ENCODE data around the gene CSN3. TPM values are rescaled to one million over a fixed set of nuclear protein-coding genes. Genes with fewer than 3 reads are reported as not detected.

Gene CSN3
- total RNA-seq, 1 donor from 2014 or later = not detected

DNA sequence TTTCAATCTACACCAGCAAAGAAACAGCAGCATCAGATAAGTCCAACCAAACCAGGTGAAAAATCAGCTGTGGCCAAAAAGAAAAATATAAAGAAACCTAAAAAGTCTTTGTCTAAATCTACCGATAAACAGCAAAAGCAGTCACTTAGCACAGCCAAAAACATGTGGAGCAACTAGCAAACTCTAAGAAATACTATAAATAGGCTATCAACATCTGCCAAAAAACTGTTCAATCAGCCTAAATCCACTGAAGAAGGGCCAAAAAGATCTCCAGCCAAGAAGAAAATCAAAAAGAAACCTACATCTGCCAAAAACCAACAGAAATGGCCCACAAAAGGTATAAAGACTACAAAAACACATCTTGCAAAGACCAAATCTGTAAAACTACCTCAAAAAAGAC, 55.7 kb downstream of the CSN3 start:
- ATAC-seq = no peak

GRCh38 chr4:70299643-70300042, 57.2 kb downstream of the CSN3 start:
- no peak for ATAC-seq

DNA sequence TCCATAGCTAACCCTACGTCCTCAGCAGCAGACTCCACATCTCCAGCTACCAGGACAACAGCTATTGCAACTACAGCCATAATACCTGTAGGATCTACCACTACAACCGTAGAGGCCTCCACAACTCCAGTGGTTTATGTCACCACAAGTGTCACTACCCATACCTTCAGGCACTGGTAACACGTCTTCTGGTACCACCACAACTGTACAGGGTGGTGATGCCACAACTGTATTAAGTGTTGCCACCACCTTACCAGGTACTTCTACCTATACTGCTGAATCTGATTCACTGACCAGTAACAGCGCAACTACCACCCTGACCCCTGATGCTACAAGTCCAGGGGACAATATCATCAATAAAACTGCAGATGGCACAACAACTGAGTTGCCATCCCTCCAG, 57.8 kb downstream of the CSN3 start:
- no peak for ATAC-seq

Other genes with a start within 250 kb of the CSN3 start
- not detected for gene STATH, start 246.6 kb upstream of the CSN3 start, total RNA-seq
- gene HTN3, start 214.1 kb upstream of the CSN3 start, total RNA-seq = not detected
- gene HTN1, start 192.2 kb upstream of the CSN3 start, total RNA-seq = not detected
- not detected for gene PRR27, start 88.4 kb upstream of the CSN3 start, total RNA-seq
- not detected for gene ODAM, start 46.9 kb upstream of the CSN3 start, total RNA-seq
- 53.0 TPM for gene FDCSP, start 16.5 kb upstream of the CSN3 start, total RNA-seq
- not detected for gene CABS1, start 92.4 kb downstream of the CSN3 start, total RNA-seq
- not detected for gene SMR3A, start 118.2 kb downstream of the CSN3 start, total RNA-seq
- not detected for gene SMR3B, start 140.5 kb downstream of the CSN3 start, total RNA-seq
- gene OPRPN, start 155.3 kb downstream of the CSN3 start, total RNA-seq = not detected
- gene MUC7, start 229.6 kb downstream of the CSN3 start, total RNA-seq = not detected